Testis (tissue), 3 donors: ENCODE data around the gene SDHA. TPM values are rescaled to one million over a fixed set of nuclear protein-coding genes. Genes with fewer than 3 reads are reported as not detected.
"Not testable (repeated sequence)": the region's sequence is repeated elsewhere in the genome, so short reads cannot be mapped to it uniquely, and the experiment has no call there.

ENCODE experiments used
- DNase-seq: peaks from one replicate; pipeline ENCODE4 v3.0.0-alpha.2; 2019
- H3K27ac ChIP-seq, 2 donors: fragments of 200-600 bp; sonication (generic); one replicate each; pipeline ENCODE4 v1.5.1; 2019
- H3K27me3 ChIP-seq: fragments of 200-600 bp; sonication (generic); one replicate; pipeline ENCODE4 v1.5.1; 2019
- H3K36me3 ChIP-seq: fragments of 200-600 bp; sonication (generic); one replicate; pipeline ENCODE4 v1.5.1; 2017; ENCODE audit warnings: low read depth; ENCODE audit errors: missing control alignments
- H3K4me1 ChIP-seq: fragments of 200-600 bp; sonication (generic); one replicate; pipeline ENCODE4 v1.5.1; 2019
- H3K4me3 ChIP-seq, 2 donors: fragments of 200-600 bp; sonication (generic); one replicate each; pipeline ENCODE4 v1.5.1; 2017 to 2019
- H3K9me3 ChIP-seq: fragments of 200-600 bp; sonication (generic); one replicate; pipeline ENCODE4 v1.5.1; 2017
- POLR2A ChIP-seq: fragments of 450-650 bp; IDR thresholded peaks from one replicate; pipeline ENCODE4 v1.6.1; 2017; ENCODE audit warnings: antibody characterized with exemption, mild to moderate bottlenecking, moderate library complexity
- WGBS, 2 donors: methylation state at CpG; one replicate each; pipeline ENCODE4 v1.1.5; 2018; 5-methylcytosine and 5-hydroxymethylcytosine counted together
- intact Hi-C: fragments of 100-400 bp; cut with DNase I; formaldehyde crosslinking; loops from one replicate; pipeline ENCODE4 v1.15.1; 2023; ENCODE audit warnings: low total_unique reads
- polyA plus RNA-seq: library from polyadenylated mRNA; stranded (reverse); fragments of 350-450 nt; fragmentation: Illumina TruSeq; extraction: RNeasy Lipid Tissue Mini Kit (QIAGEN cat#74804); gene quantifications from one replicate; pipeline ENCODE4 v1.2.3, GENCODE V29; 2014; ENCODE audit warnings: low read depth, low replicate concordance; ENCODE audit not compliant: insufficient read depth
- total RNA-seq, 2 donors: library from RNA; depleted of rRNA; stranded (reverse); fragments of >200 nt; gene quantifications; one replicate each; pipeline ENCODE4 v1.2.3, GENCODE V29; 2016
- TF ChIP-seq, protein P1 (sequence below), 3 experiments: fragments of 450-650 bp in 2 of 3; fragments of 200-600 bp in 1 of 3; sonication (generic) in 1 of 3; IDR thresholded peaks; one replicate each; pipeline ENCODE4 v1.5.1; 2016 to 2019; ENCODE audit warnings: antibody characterized with exemption in 3 of 3, mild to moderate bottlenecking in 2 of 3, moderate library complexity in 1 of 3

Gene SDHA
- total and polyA plus RNA-seq, 3 donors from 2014 or later = 96.9 to 195 (median 107) TPM

DNA sequence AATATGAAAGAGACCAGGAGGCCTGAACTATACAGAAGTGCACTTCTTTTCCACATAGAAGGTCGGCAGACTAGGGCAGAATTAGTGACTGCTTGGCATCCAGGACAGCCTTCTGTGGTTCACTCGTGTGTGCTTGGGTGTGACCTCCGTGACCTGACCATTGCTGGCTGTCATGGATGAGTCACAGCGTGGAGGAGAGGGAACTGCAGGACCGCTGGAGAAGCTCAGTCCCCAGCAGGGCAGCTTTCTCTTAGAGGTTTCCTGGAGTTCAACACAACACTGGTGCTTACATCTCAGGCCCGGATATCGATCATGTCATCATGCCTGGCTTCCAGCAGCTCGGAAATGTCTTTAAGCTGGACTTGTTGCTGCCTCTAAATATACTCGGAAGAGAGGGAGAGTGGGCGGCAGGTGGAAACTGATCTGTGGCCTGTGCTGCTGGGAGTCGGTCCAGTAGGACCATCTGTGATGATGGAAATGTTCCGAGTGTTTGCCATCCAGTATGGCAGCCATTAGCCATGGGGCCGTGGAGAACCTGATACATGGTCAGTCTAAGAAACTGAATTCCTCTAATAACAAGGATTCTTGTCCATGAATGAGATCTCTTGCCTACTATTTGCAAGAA is 23.0 kb downstream of the SDHA start:
- H3K9me3 ChIP-seq, H3K27me3 ChIP-seq, H3K36me3 ChIP-seq, H3K4me1 ChIP-seq, H3K4me3 ChIP-seq, DNase-seq, H3K27ac ChIP-seq, intact Hi-C loops: not testable (repeated sequence)
- 94% methylated on average over 10 to 13 of the region's 13 CpGs for WGBS, 2 donors

DNA sequence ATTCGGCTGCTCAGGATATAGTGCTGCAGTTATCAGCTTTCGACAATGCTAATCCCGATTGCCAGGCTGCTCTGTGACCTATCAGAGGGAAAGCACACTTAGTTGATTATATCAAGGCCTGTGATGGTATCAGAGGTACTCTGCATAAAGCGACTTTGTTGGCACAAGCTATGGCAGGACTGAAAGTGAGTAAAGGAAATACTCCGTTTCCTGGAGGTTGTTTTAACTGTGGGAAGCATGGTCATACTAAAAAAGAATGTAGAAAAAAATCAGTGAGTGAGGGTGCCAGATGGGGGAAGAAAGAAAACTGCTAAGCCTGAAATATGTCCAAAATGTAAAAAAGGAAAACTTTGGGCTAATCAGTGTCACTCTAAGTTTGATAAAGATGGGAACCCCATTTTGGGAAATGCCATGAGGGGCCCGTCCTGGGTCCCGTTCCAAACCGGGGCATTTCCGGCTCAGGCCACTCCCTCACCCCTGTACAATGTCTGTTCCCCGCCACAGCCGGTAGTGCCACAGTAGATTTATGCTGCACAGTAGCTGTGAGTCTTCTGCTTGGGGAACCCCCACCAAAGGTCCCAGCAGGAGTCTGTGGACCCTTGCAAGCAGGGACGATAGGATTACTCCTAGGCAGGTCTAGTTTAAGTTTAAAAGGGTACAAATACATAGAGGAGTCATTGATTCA is 25.7 kb downstream of the SDHA start:
- intact Hi-C loops, H3K36me3 ChIP-seq, H3K4me3 ChIP-seq, H3K27ac ChIP-seq, DNase-seq, H3K9me3 ChIP-seq, H3K4me1 ChIP-seq, H3K27me3 ChIP-seq: not testable (repeated sequence)
- 78 to 84% methylated on average over 12 of the region's 12 CpGs for WGBS, 2 donors

DNA sequence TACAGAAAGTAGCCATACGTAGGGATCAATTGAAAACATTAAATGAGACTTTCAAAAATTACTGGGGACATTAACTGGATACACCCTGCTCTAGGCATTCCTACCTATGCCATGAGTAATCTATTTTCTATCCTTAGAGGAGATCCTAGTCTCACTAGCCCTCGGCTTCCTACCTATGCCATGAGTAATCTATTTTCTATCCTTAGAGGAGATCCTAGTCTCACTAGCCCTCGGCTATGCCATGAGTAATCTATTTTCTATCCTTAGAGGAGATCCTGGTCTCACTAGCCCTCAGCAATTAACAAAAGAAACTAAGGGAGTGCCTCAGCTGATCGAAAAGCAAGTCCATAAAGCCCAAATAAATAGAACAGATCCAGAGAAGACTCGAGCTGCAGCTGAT is 27.6 kb downstream of the SDHA start:
- H3K9me3 ChIP-seq, H3K27me3 ChIP-seq, H3K36me3 ChIP-seq, intact Hi-C loops, H3K4me3 ChIP-seq, H3K27ac ChIP-seq, H3K4me1 ChIP-seq, DNase-seq: not testable (repeated sequence)
- WGBS, 2 donors = 86 to 91% methylated on average over 5 of the region's 5 CpGs

DNA sequence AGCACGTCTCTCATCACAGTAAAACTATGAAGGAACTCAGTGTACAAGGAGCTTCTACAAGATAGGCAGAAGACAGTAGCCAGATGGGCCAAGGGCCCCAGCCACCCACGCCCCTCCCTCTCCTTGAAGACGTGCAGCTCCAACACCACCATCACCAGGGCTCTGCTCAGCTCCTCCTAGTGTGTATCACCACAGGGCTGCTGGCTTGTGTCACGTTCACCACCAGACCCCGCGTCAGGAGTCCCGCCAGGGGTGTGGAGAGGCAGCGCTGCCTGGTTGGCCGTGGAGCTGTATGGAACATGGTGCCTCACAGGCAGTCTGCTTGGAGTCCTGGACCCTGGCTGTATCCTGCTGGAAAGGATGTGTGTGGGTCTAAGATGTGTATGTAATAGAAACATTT is 32.3 kb downstream of the SDHA start:
- H3K27me3 ChIP-seq, H3K9me3 ChIP-seq, DNase-seq, H3K4me1 ChIP-seq, intact Hi-C loops, H3K27ac ChIP-seq, H3K4me3 ChIP-seq, H3K36me3 ChIP-seq: not testable (repeated sequence)
- 88% methylated on average over 6 to 9 of the region's 9 CpGs for WGBS, 2 donors

DNA sequence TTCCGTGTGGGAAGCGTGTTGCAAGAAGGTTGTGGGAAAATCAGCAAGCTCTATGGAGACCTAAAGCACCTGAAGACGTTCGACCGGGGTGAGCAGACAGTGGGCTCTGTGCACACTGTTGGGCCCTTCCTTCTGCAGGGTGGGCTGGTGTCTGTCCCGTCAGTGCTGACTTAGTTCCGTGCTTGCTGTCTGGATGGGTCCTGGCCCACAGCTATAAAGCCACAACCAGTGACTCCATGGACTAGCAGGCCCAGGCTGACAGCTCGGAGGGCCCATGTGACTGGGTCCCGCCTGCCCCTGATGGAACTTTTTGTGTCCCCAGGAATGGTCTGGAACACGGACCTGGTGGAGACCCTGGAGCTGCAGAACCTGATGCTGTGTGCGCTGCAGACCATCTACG is 32.9 kb downstream of the SDHA start:
- WGBS, 2 donors = 91 to 95% methylated on average over 9 to 10 of the region's 12 CpGs
- DNase-seq, H3K27me3 ChIP-seq, H3K27ac ChIP-seq, intact Hi-C loops, H3K4me3 ChIP-seq, H3K36me3 ChIP-seq, H3K4me1 ChIP-seq, H3K9me3 ChIP-seq: not testable (repeated sequence)

DNA sequence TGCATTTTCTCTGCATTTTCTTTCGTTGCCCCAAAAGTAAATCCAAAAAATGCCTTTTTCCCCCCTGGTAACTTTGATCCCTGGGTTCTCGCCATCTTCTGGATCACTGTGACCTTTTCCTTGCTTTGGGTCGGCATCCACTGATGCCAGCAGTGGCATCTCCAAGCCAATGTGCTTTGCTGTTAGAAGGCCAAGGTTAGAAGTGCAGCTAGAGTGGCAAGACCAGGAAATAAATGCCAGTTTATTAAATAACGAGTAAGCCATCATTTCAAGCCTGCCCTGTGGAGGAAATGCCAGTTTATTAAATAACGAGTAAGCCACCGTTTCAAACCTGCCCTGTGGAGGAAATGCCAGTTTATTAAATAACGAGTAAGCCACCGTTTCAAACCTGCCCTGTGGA is 33.4 kb downstream of the SDHA start:
- WGBS, 2 donors = 82 to 83% methylated on average over 8 of the region's 8 CpGs
- H3K27ac ChIP-seq, H3K9me3 ChIP-seq, H3K27me3 ChIP-seq, H3K4me3 ChIP-seq, H3K4me1 ChIP-seq, H3K36me3 ChIP-seq, DNase-seq, intact Hi-C loops: not testable (repeated sequence)

DNA sequence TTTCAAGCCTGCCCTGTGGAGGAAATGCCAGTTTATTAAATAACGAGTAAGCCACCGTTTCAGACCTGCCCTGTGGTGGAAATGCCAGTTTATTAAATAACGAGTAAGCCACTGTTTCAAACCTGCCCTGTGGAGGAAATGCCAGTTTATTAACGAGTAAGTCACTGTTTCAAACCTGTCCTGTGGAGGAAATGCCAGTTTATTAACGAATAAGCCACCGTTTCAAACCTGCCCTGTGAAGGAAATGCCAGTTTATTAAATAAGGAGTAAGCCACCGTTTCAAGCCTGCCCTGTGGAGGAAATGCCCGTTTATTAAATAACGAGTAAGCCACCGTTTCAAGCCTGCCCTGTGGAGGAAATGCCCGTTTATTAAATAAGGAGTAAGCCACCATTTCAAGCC is 33.9 kb downstream of the SDHA start:
- H3K27me3 ChIP-seq, H3K4me3 ChIP-seq, H3K27ac ChIP-seq, H3K9me3 ChIP-seq, H3K4me1 ChIP-seq, intact Hi-C loops, H3K36me3 ChIP-seq, DNase-seq: not testable (repeated sequence)
- WGBS, 2 donors = 70 to 83% methylated on average over 11 of the region's 11 CpGs

DNA sequence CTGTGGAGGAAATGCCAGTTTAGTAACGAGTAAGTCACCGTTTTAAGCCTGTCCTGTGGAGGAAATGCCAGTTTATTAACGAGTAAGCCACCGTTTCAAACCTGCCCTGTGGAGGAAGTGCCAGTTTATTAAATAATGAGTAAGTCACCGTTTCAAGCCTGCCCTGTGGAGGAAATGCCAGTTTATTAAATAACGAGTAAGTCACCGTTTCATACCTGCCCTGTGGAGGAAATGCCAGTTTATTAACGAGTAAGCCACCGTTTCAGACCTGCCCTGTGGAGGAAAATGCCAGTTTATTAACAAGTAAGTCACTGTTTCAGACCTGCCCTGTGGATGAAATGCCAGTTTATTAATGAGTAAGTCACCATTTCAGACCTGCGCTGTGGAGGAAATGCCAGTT is 34.4 kb downstream of the SDHA start:
- Histone ChIP-seq H3K27ac (no peak overlapping the region), H3K27me3 (no peaks in the 10 kb centered on the region), H3K9me3 (no peaks in the 10 kb centered on the region), H3K4me1 (no peaks in the 10 kb centered on the region), H3K4me3 (no peak overlapping the region), H3K36me3 (no peaks in the 10 kb centered on the region)
- DNase-seq = no peak
- TF ChIP-seq POLR2A = no peak
- TF ChIP-seq, protein P1, sequence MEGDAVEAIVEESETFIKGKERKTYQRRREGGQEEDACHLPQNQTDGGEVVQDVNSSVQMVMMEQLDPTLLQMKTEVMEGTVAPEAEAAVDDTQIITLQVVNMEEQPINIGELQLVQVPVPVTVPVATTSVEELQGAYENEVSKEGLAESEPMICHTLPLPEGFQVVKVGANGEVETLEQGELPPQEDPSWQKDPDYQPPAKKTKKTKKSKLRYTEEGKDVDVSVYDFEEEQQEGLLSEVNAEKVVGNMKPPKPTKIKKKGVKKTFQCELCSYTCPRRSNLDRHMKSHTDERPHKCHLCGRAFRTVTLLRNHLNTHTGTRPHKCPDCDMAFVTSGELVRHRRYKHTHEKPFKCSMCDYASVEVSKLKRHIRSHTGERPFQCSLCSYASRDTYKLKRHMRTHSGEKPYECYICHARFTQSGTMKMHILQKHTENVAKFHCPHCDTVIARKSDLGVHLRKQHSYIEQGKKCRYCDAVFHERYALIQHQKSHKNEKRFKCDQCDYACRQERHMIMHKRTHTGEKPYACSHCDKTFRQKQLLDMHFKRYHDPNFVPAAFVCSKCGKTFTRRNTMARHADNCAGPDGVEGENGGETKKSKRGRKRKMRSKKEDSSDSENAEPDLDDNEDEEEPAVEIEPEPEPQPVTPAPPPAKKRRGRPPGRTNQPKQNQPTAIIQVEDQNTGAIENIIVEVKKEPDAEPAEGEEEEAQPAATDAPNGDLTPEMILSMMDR (IDR thresholded peaks at IDR 0.05) = no peak
- intact Hi-C loops = no loop called here
- 82 to 84% methylated on average over 10 of the region's 10 CpGs for WGBS, 2 donors

DNA sequence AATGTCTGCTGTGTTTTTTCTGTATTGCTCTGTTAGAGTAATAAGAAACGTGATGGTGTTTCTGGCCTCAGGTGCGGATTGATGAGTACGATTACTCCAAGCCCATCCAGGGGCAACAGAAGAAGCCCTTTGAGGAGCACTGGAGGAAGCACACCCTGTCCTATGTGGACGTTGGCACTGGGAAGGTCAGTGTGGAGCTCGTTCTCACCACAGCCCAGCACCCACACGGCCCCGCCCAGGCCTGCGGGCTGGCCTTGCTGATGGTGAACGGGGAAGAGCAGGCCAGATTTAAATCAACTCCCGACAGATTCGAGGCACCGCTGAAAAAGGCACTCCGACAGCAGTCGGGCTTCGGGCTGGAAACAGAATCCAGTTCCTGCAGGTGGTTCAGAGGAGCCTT is 36.2 kb downstream of the SDHA start:
- H3K9me3 ChIP-seq, H3K27me3 ChIP-seq, H3K36me3 ChIP-seq, intact Hi-C loops, DNase-seq, H3K4me3 ChIP-seq, H3K27ac ChIP-seq, H3K4me1 ChIP-seq: not testable (repeated sequence)
- WGBS, 2 donors = 86 to 90% methylated on average over 4 to 14 of the region's 15 CpGs

DNA sequence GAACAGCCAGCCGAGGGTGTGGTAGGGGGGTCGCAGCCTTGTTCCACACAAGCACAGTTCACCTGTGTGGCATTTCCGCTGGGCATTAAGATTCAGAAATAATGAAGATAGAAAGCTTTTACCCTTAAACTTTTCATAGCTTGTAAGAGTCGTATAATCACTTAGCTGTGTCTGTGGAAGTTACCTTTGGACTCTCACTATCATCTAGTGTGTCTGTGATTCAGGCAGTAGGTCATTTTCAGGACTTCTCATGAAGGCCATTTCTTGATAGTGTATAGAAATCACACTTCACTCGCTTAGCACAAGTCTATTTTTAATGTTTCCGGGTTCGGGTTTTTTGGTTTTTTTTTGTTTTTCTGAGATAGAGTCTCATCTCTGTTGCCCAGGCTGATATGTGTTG is 37.0 kb downstream of the SDHA start:
- H3K4me1 ChIP-seq, H3K36me3 ChIP-seq, H3K27ac ChIP-seq, intact Hi-C loops, H3K4me3 ChIP-seq, H3K27me3 ChIP-seq, DNase-seq, H3K9me3 ChIP-seq: not testable (repeated sequence)
- 94 to 97% methylated on average over 7 of the region's 7 CpGs for WGBS, 2 donors

DNA sequence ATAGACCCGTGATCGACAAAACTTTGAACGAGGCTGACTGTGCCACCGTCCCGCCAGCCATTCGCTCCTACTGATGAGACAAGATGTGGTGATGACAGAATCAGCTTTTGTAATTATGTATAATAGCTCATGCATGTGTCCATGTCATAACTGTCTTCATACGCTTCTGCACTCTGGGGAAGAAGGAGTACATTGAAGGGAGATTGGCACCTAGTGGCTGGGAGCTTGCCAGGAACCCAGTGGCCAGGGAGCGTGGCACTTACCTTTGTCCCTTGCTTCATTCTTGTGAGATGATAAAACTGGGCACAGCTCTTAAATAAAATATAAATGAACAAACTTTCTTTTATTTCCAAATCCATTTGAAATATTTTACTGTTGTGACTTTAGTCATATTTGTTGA is 38.2 kb downstream of the SDHA start:
- H3K36me3 ChIP-seq, H3K4me3 ChIP-seq, intact Hi-C loops, H3K4me1 ChIP-seq, H3K27ac ChIP-seq, H3K9me3 ChIP-seq, DNase-seq, H3K27me3 ChIP-seq: not testable (repeated sequence)
- 89 to 90% methylated on average over 8 of the region's 8 CpGs for WGBS, 2 donors
